H1 (cell line): ENCODE data around the gene ENTREP3. TPM values are rescaled to one million over a fixed set of nuclear protein-coding genes. Genes with fewer than 3 reads are reported as not detected.

ENCODE experiments used
- ATF2 ChIP-seq: IDR thresholded peaks from 2 replicates; pipeline ENCODE4 v1.6.1; 2012; ENCODE audit warnings: low read length, inconsistent platforms
- BACH1 ChIP-seq: IDR thresholded peaks from 2 replicates; pipeline ENCODE4 v1.6.1; 2012; ENCODE audit warnings: low read length, improper control_type of control experiment
- BCL11A ChIP-seq, 2 experiments: IDR thresholded peaks; one replicate each; pipeline ENCODE4 v1.6.1; 2011; ENCODE audit warnings: low read depth in 2 of 2, low read length in 2 of 2, mild to moderate bottlenecking in 2 of 2
- CBX5 ChIP-seq: fragments of 300-800, 300-1000 bp; sonication (generic); IDR thresholded peaks from 2 replicates; pipeline ENCODE4 v1.7.1; 2016; ENCODE audit warnings: antibody characterized with exemption, low read length, low read depth
- CHD2 ChIP-seq: IDR thresholded peaks from 2 replicates; pipeline ENCODE4 v1.6.1; 2012; ENCODE audit warnings: low read length, improper control_type of control experiment
- CTBP2 ChIP-seq: IDR thresholded peaks from 2 replicates; pipeline ENCODE4 v1.7.0; 2011; ENCODE audit warnings: borderline replicate concordance, mild to moderate bottlenecking, moderate library complexity, mixed read lengths, low read length; ENCODE audit not compliant: insufficient read depth, insufficient read length
- EP300 ChIP-seq, 2 experiments: IDR thresholded peaks; 1 replicate in 1 of 2; 2 replicates in 1 of 2; pipeline ENCODE4 v1.6.1; 2011 to 2012; ENCODE audit warnings: low read depth in 2 of 2, low read length in 2 of 2, mild to moderate bottlenecking in 2 of 2, borderline replicate concordance in 1 of 2, inconsistent platforms in 1 of 2, moderate library complexity in 1 of 2
- GABPA ChIP-seq: IDR thresholded peaks from 2 replicates; pipeline ENCODE4 v1.6.1; 2011; ENCODE audit warnings: mild to moderate bottlenecking, low read length, moderate library complexity, borderline replicate concordance; ENCODE audit not compliant: insufficient read depth
- GTF2F1 ChIP-seq: IDR thresholded peaks from 2 replicates; pipeline ENCODE4 v1.6.1; 2012; ENCODE audit warnings: low read depth, low read length, improper control_type of control experiment, borderline replicate concordance
- HDAC2 ChIP-seq, 2 experiments: fragments of 300-600 bp in 1 of 2; sonication (generic) in 1 of 2; IDR thresholded peaks; 2 replicates each; pipeline ENCODE4 v1.6.1; 2011 to 2012; ENCODE audit warnings: low read depth in 2 of 2, low read length in 2 of 2, mild to moderate bottlenecking in 2 of 2, moderate library complexity in 2 of 2, borderline replicate concordance in 1 of 2, inconsistent platforms in 1 of 2
- HDAC6 ChIP-seq: IDR thresholded peaks from one replicate; pipeline ENCODE4 v1.7.1; 2012; ENCODE audit warnings: low read depth, mild to moderate bottlenecking, inconsistent platforms, low read length, moderate library complexity
- JUN ChIP-seq: IDR thresholded peaks from 2 replicates; pipeline ENCODE4 v1.6.1; 2011; ENCODE audit warnings: low read depth, mild to moderate bottlenecking, improper control_type of control experiment, low read length
- KDM4A ChIP-seq: IDR thresholded peaks from one replicate; pipeline ENCODE4 v1.7.1; 2012; ENCODE audit warnings: low read depth, mild to moderate bottlenecking, moderate library complexity, low read length, inconsistent platforms; ENCODE audit not compliant: severe bottlenecking
- NANOG ChIP-seq: IDR thresholded peaks from 2 replicates; pipeline ENCODE4 v1.6.1; 2011; ENCODE audit warnings: low read length, low read depth, mild to moderate bottlenecking, inconsistent platforms; ENCODE audit not compliant: insufficient read depth, poor library complexity, severe bottlenecking
- SIN3A ChIP-seq, 2 experiments: IDR thresholded peaks in 1 of 2; conservative IDR thresholded peaks in 1 of 2; 2 replicates each; pipeline ENCODE4 v1.6.1; 2011 to 2012; ENCODE audit warnings: low read length in 2 of 2, improper control_type of control experiment in 1 of 2, low read depth in 1 of 2, mild to moderate bottlenecking in 1 of 2
- SIRT6 ChIP-seq: IDR thresholded peaks from one replicate; pipeline ENCODE4 v1.7.1; 2012; ENCODE audit warnings: low read length, inconsistent platforms
- SP1 ChIP-seq: IDR thresholded peaks from 2 replicates; pipeline ENCODE4 v1.6.1; 2011; ENCODE audit warnings: low read depth, low read length
- TAF7 ChIP-seq: optimal IDR thresholded peaks from 2 replicates; pipeline ENCODE3; 2011; ENCODE audit warnings: low read depth, mild to moderate bottlenecking, inconsistent platforms, low read length, moderate library complexity, borderline replicate concordance
- TBP ChIP-seq: IDR thresholded peaks from 2 replicates; pipeline ENCODE4 v1.6.1; 2011; ENCODE audit warnings: low read depth, low read length, improper control_type of control experiment
- polyA plus RNA-seq, 7 experiments: library from polyadenylated mRNA; depleted of rRNA in 3 of 7; stranded (reverse) in 5 of 7; unstranded in 2 of 7; fragments of >200 nt in 5 of 7; fragments of 200-250 nt in 2 of 7; gene quantifications; 1 replicate in 5 of 7; 2 replicates in 1 of 7; 4 replicates in 1 of 7; pipeline versions ENCODE4 v1.2.1 to v1.2.3, GENCODE V29; 2011 to 2013; ENCODE audit warnings: missing spikeins in 2 of 7, mixed read lengths in 2 of 7
- total RNA-seq: library from RNA; stranded (reverse); fragmentation: NEBNext Ultra II Directional; extraction: Animal tissue kit (Norgen Biotek cat#: 25700); gene quantifications from 2 replicates; pipeline ENCODE4 v1.2.1, GENCODE V29; 2021
- TF ChIP-seq, protein P1 (sequence below): IDR thresholded peaks from 2 replicates; pipeline ENCODE4 v1.6.1; 2011; ENCODE audit warnings: low read depth, mild to moderate bottlenecking, low read length; ENCODE audit not compliant: insufficient read depth

Gene ENTREP3
- total and polyA plus RNA-seq, 2 of the 8 experiments (the other 6 are each of a cell fraction or from before 2014, with no cell fraction given) = 22.8 to 52.2 TPM

- TF ChIP-seq CHD2 (no peak), JUN (no peak), HDAC2 (IDR thresholded peaks at IDR 0.05; ENCODE audit: borderline replicate concordance in 1 of 2, low read depth in 2 of 2, low read length in 2 of 2) (0 out of 4 replicates have a peak, but pooled peaks of 1 of the 2 experiments have one; percentile 16), BCL11A (IDR thresholded peaks at IDR 0.05; ENCODE audit: low read depth in 2 of 2, low read length in 2 of 2) (no peak), TAF7 (peak; percentile 42), SP1 (no peak), GTF2F1 (no peak), SIRT6 (no peak), ATF2 (no peak), CBX5 (no peak), CTBP2 (no peak), KDM4A (no peak), TBP (no peak), SIN3A (conservative IDR thresholded peaks at IDR 0.05 in 1 of 2, IDR thresholded peaks at IDR 0.05 in 1 of 2; ENCODE audit: low read depth in 1 of 2, low read length in 2 of 2) (no peak), BACH1 (peak; percentile 75), EP300 (IDR thresholded peaks at IDR 0.05; ENCODE audit: borderline replicate concordance in 1 of 2, low read depth in 2 of 2, low read length in 2 of 2) (no peak), GABPA (no peak), HDAC6 (no peak), NANOG (no peak)
- TF ChIP-seq, protein P1, sequence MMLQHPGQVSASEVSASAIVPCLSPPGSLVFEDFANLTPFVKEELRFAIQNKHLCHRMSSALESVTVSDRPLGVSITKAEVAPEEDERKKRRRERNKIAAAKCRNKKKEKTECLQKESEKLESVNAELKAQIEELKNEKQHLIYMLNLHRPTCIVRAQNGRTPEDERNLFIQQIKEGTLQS = no peak
Measured at GRCh38 chr1:155206891-155207805, 48.1 kb downstream of the ENTREP3 start (continued).
